Measurements from ENCODE around the gene ARHGEF37. TPM values are rescaled to one million over a fixed set of nuclear protein-coding genes. Genes with fewer than 3 reads are reported as not detected.

ARHGEF37 gene
- total RNA-seq, 1 experiment from 2014 or later, result 0.42 TPM

- H3K9me3 Mint-ChIP-seq, result peaks cover 6 to 13% of the 10 kb centered on the region in 2 experiments; a peak in 4 of 5 replicates
- no peak for TF ChIP-seq CTCF (conservative IDR thresholded peaks at IDR 0.05)
Observed at GRCh38 chr5:149609640-149610219, 28.4 kb downstream of the ARHGEF37 start.

More at GRCh38 chr5:149609640-149610219, 28.4 kb downstream of the ARHGEF37 start:
- Histone ChIP-seq H3K18ac (ENCODE audit: insufficient read length, low read depth, low read length) (no peak overlapping the region), H3K9me3 (ENCODE audit: control insufficient read depth, low read depth, low read length) (no peaks in the 10 kb centered on the region), H2BK5ac (ENCODE audit: insufficient read length, low read length) (no peak overlapping the region), H4K20me1 (ENCODE audit: control insufficient read depth, insufficient read depth, insufficient read length) (no peaks in the 10 kb centered on the region), H2AFZ (ENCODE audit: low read length) (no peak overlapping the region), H3K4ac (ENCODE audit: low read depth, low read length) (no peak overlapping the region), H3K4me2 (ENCODE audit: insufficient read depth, insufficient read length, low read length) (no peak overlapping the region), H3K14ac (ENCODE audit: insufficient read depth, low read length) (no peak overlapping the region), H3K23me2 (ENCODE audit: insufficient read length, low read depth, low read length, poor library complexity, severe bottlenecking) (no peaks in the 10 kb centered on the region), H4K5ac (ENCODE audit: insufficient read length, low read depth, low read length) (no peak overlapping the region), H2BK120ac (ENCODE audit: low read depth, low read length, poor library complexity, severe bottlenecking) (no peak overlapping the region), H3K27ac (ENCODE audit: insufficient read length, low read depth, low read length) (no peak overlapping the region), H3K4me1 (ENCODE audit: insufficient read depth, low read length) (no peaks in the 10 kb centered on the region), H4K8ac (replicated peaks; ENCODE audit: insufficient read length, low read depth, low read length) (no peak overlapping the region), H2BK20ac (ENCODE audit: low read depth, low read length, poor library complexity, severe bottlenecking) (no peak overlapping the region), H3K79me1 (ENCODE audit: insufficient read depth, low read depth, low read length, poor library complexity, severe bottlenecking) (no peaks in the 10 kb centered on the region), H3K79me2 (ENCODE audit: insufficient read depth, low read length) (no peaks in the 10 kb centered on the region), H3K9ac (ENCODE audit: extremely low read depth, insufficient read length, low read length) (no peak overlapping the region), H3T11ph (ENCODE audit: low read length) (no peak overlapping the region), H2BK15ac (ENCODE audit: low read depth, low read length) (no peak overlapping the region), H4K91ac (ENCODE audit: insufficient read length, low read depth, low read length) (no peak overlapping the region), H3K23ac (ENCODE audit: insufficient read length, low read depth, low read length) (no peak overlapping the region), H3K27me3 (ENCODE audit: insufficient read depth, low read length) (no peaks in the 10 kb centered on the region), H3K56ac (ENCODE audit: insufficient read length, low read depth, low read length) (no peak overlapping the region), H2BK12ac (ENCODE audit: insufficient read length, low read depth, low read length) (no peak overlapping the region), H2AK5ac (ENCODE audit: insufficient read length, low read length) (no peak overlapping the region)
- WGBS (ENCODE audit: extremely low coverage, insufficient read length, low lambda C conversion rate), result no CpG with 5 or more reads among the region's 14 CpGs
- peaks cover 12 to 13% of the 10 kb centered on the region in 2 experiments for H3K4me1 Mint-ChIP-seq
- peak overlapping the region in 1 of 3 experiments; percentile 40; a peak in 1 of 7 replicates for H3K27ac Mint-ChIP-seq
- DNase-seq, result no peak
- H3K27me3 Mint-ChIP-seq (ENCODE audit: low read depth), result no peaks in the 10 kb centered on the region
- H3K36me3 Mint-ChIP-seq (ENCODE audit: insufficient read depth in 1 of 3, low read depth in 3 of 3), result peaks cover 0 to 6% (median 5%) of the 10 kb centered on the region in 3 experiments; a peak in 3 of 7 replicates
- no peak overlapping the region for H3K4me3 Mint-ChIP-seq
